GM23248 (cell line): ENCODE data around the gene GRIN1. TPM values are rescaled to one million over a fixed set of nuclear protein-coding genes. Genes with fewer than 3 reads are reported as not detected.

Experiments
- DNase-seq: peaks from one replicate; pipeline ENCODE4 v3.0.0-alpha.2; 2015
- H2AFZ ChIP-seq: fragments of 200-600 bp; sonication (generic); 2 replicates; pipeline ENCODE4 v1.6.1; 2016; ENCODE audit warnings: antibody characterized with exemption
- H3F3A ChIP-seq: fragments of 200-600 bp; sonication (generic); 2 replicates; pipeline ENCODE4 v1.6.1; 2016; ENCODE audit warnings: mild to moderate bottlenecking, antibody characterized with exemption, mixed run types; ENCODE audit not compliant: insufficient read depth
- H3K27ac ChIP-seq: fragments of 200-600 bp; sonication (generic); 2 replicates; pipeline ENCODE4 v1.5.1; 2016; ENCODE audit warnings: mild to moderate bottlenecking
- H3K27me3 ChIP-seq: fragments of 200-600 bp; sonication (generic); replicated peaks from 2 replicates; pipeline ENCODE4 v1.6.1; 2016; ENCODE audit warnings: mild to moderate bottlenecking; ENCODE audit not compliant: insufficient read depth
- H3K36me3 ChIP-seq: fragments of 200-600 bp; sonication (generic); 2 replicates; pipeline ENCODE4 v1.6.1; 2016; ENCODE audit warnings: low read depth, mild to moderate bottlenecking
- H3K4me1 ChIP-seq: fragments of 200-600 bp; sonication (generic); 2 replicates; pipeline ENCODE4 v1.6.1; 2016; ENCODE audit warnings: mild to moderate bottlenecking; ENCODE audit not compliant: insufficient read depth
- H3K4me2 ChIP-seq: fragments of 200-600 bp; sonication (generic); one replicate; pipeline ENCODE4 v1.6.1; 2016; ENCODE audit warnings: mild to moderate bottlenecking; ENCODE audit not compliant: unreplicated experiment
- H3K4me3 ChIP-seq: fragments of 200-600 bp; sonication (generic); 2 replicates; pipeline ENCODE4 v1.5.1; 2016; ENCODE audit warnings: mild to moderate bottlenecking
- H3K79me2 ChIP-seq: fragments of 200-600 bp; sonication (generic); 2 replicates; pipeline ENCODE4 v1.6.1; 2016; ENCODE audit warnings: mild to moderate bottlenecking; ENCODE audit not compliant: insufficient read depth
- H3K9ac ChIP-seq: fragments of 200-600 bp; sonication (generic); 2 replicates; pipeline ENCODE4 v1.6.1; 2016; ENCODE audit warnings: mild to moderate bottlenecking
- H3K9me2 ChIP-seq: fragments of 200-600 bp; sonication (generic); 2 replicates; pipeline ENCODE4 v1.6.1; 2016; ENCODE audit warnings: mixed run types, mild to moderate bottlenecking, moderate library complexity; ENCODE audit not compliant: insufficient read depth
- H3K9me3 ChIP-seq: fragments of 200-600 bp; sonication (generic); one replicate; pipeline ENCODE4 v1.6.1; 2017; ENCODE audit warnings: low read depth
- H4K20me1 ChIP-seq: fragments of 200-600 bp; sonication (generic); 2 replicates; pipeline ENCODE4 v1.6.0; 2016; ENCODE audit not compliant: insufficient read depth
- EZH2 ChIP-seq: fragments of 200-600 bp; sonication (generic); IDR thresholded peaks from 2 replicates; pipeline ENCODE4 v1.6.1; 2018; ENCODE audit warnings: antibody characterized with exemption, mild to moderate bottlenecking; ENCODE audit not compliant: insufficient read depth, poor library complexity, severe bottlenecking
- EZH2phosphoT487 ChIP-seq: fragments of 200-600 bp; sonication (generic); IDR thresholded peaks from 2 replicates; pipeline ENCODE4 v1.6.1; 2018; ENCODE audit warnings: antibody characterized with exemption, moderate library complexity, mild to moderate bottlenecking, low read depth; ENCODE audit not compliant: insufficient read depth
- WGBS, 2 experiments: methylation state at CpG; one replicate each; pipeline ENCODE4 v1.1.6; 2015 to 2017; ENCODE audit warnings: low lambda C conversion rate in 2 of 2, low coverage in 1 of 2; ENCODE audit errors: missing lambda C conversion rate in 2 of 2; 5-methylcytosine and 5-hydroxymethylcytosine counted together
- in situ Hi-C: fragments of 300-500 bp; cut with MboI; formaldehyde crosslinking; loops from 2 replicates; pipeline ENCODE4 v1.15.0; 2020
- polyA plus RNA-seq: library from polyadenylated mRNA; unstranded; fragments of >200 nt; fragmentation: Nextera tagmentation; extraction: Ambion mirVana; gene quantifications from 2 replicates; pipeline ENCODE4 v1.2.1, GENCODE V29; 2016
- total RNA-seq: library from RNA; depleted of rRNA; stranded (reverse); fragments of >200 nt; shearing (Covaris generic); gene quantifications from 2 replicates; pipeline ENCODE4 v1.2.3, GENCODE V29; 2014

The GRIN1 gene
- total and polyA plus RNA-seq, 2 experiments from 2014 or later: 0.76 TPM; not detected in 1

DNA sequence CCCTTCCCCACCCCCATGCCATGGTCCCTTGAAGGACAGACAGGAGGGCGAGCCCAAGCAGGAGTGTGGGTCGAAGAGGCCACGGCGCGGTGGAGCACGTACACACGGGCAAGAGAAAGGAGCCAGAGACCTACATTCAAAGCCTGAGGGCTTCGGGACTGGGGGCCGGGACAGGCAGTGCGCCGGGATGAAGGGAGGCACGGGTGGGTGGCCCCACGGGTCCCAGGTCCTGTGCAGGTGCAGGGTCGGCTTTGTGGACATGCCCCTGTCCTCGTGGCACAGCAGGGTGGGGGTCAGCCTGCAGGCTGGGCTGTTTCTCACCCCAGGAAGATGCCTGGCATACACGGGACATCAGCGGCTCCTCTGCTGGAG, 21.1 kb downstream of the GRIN1 start:
- DNase-seq: no peak
- H3K9me3 ChIP-seq: no peaks in the 10 kb centered on the region
- no peaks in the 10 kb centered on the region for H3K79me2 ChIP-seq
- peaks cover 31% of the 10 kb centered on the region for H3K27me3 ChIP-seq
- no peak overlapping the region for H2AFZ ChIP-seq
- no peak for TF ChIP-seq EZH2
- TF ChIP-seq EZH2phosphoT487: no peak
- no peaks in the 10 kb centered on the region for H3K4me1 ChIP-seq
- WGBS, 2 experiments: 35 to 43% methylated on average over 16 to 17 of the region's 17 CpGs
- H3K27ac ChIP-seq: no peak overlapping the region
- no peak overlapping the region for H3K4me3 ChIP-seq
- in situ Hi-C loops: no loop called here
- no peaks in the 10 kb centered on the region for H3K9me2 ChIP-seq
- no peaks in the 10 kb centered on the region for H4K20me1 ChIP-seq
- no peak overlapping the region for H3K9ac ChIP-seq
- no peaks in the 10 kb centered on the region for H3K36me3 ChIP-seq
- H3K4me2 ChIP-seq: no peak overlapping the region
- no peaks in the 10 kb centered on the region for H3F3A ChIP-seq

DNA sequence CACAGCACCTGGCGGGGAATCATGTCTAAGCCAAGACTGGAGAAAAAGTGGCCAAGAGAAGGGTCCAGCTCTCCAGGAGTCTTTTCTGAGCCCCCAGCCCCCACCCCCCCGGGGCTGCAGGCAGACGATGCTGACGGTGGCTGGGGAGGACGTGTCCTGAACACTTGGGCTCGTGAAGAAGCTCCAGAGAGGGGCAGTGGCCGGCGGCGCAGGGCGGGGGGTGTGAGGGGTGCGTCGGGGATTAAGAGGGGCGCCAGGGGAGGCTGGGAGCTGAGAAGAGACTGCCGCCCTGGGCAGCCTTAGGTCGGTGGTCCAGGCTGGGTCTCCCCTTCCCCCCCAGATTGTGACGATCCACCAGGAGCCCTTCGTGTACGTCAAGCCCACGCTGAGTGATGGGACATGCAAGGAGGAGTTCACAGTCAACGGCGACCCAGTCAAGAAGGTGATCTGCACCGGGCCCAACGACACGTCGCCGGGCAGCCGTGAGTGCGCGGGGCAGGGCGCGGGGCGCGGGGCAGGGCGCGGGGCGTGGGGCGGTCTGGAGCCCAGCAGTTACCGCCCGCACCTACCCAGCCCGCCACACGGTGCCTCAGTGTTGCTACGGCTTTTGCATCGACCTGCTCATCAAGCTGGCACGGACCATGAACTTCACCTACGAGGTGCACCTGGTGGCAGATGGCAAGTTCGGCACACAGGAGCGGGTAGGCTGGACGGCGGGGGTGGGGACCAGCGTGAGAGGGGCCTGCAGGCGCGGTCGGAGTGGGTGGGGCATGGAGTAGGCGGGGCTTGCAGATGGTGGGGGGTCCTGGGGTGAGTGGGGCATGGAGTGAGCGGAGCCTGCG, 22.0 kb downstream of the GRIN1 start:
- no peaks in the 10 kb centered on the region for H3K36me3 ChIP-seq
- no peaks in the 10 kb centered on the region for H3K79me2 ChIP-seq
- peaks cover 40% of the 10 kb centered on the region for H3K27me3 ChIP-seq
- H3K4me2 ChIP-seq: no peak overlapping the region
- no peaks in the 10 kb centered on the region for H3K4me1 ChIP-seq
- no peak overlapping the region for H3K4me3 ChIP-seq
- WGBS, 2 experiments: 26 to 27% methylated on average over 36 to 56 of the region's 56 CpGs
- H3F3A ChIP-seq: no peaks in the 10 kb centered on the region
- no peak overlapping the region for H3K9ac ChIP-seq
- TF ChIP-seq EZH2phosphoT487: no peak
- TF ChIP-seq EZH2: no peak
- in situ Hi-C loops: no loop called here
- DNase-seq: no peak
- no peaks in the 10 kb centered on the region for H3K9me3 ChIP-seq
- H3K27ac ChIP-seq: no peak overlapping the region
- no peaks in the 10 kb centered on the region for H3K9me2 ChIP-seq
- H2AFZ ChIP-seq: no peak overlapping the region
- H4K20me1 ChIP-seq: no peaks in the 10 kb centered on the region

DNA sequence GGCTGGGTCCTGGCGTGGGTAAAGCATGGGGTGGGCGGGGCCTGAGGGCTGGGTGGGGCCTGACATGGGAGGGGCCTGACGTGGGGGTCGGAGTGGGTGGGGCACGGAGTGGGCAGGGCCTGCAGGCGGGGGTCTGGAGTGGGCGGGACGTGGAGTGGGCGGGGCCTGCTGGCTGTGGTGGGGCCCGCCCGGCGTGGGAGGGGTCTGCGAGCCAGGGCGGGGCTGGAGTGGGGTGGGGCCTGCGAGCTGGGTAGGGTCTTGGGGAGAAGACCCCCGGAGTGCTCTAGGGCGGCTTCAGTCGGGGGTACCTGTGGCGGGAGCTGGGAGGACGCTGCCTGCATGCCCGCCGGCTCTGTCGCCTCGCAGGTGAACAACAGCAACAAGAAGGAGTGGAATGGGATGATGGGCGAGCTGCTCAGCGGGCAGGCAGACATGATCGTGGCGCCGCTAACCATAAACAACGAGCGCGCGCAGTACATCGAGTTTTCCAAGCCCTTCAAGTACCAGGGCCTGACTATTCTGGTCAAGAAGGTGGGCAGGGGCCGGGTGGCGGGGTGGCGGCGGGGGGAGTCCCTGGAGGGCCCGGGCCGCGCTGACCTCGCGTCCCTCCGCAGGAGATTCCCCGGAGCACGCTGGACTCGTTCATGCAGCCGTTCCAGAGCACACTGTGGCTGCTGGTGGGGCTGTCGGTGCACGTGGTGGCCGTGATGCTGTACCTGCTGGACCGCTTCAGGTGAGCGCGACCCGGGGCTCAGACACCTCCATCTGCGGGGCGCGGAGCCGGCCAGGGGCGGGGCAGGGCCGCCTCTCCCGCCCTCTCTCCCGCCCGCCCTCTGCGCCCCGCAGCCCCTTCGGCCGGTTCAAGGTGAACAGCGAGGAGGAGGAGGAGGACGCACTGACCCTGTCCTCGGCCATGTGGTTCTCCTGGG, 22.9 kb downstream of the GRIN1 start:
- H3K79me2 ChIP-seq: no peaks in the 10 kb centered on the region
- no peak overlapping the region for H3K9ac ChIP-seq
- TF ChIP-seq EZH2phosphoT487: no peak
- peak; percentile 19 for TF ChIP-seq EZH2
- H2AFZ ChIP-seq: no peak overlapping the region
- no peaks in the 10 kb centered on the region for H3K36me3 ChIP-seq
- no peaks in the 10 kb centered on the region for H3K4me1 ChIP-seq
- H3K9me2 ChIP-seq: no peaks in the 10 kb centered on the region
- in situ Hi-C loops: no loop called here
- H3K27ac ChIP-seq: no peak overlapping the region
- no peak overlapping the region for H3K4me2 ChIP-seq
- no peak overlapping the region for H3K4me3 ChIP-seq
- H3K27me3 ChIP-seq: peaks cover 48% of the 10 kb centered on the region
- H3F3A ChIP-seq: no peaks in the 10 kb centered on the region
- no peaks in the 10 kb centered on the region for H3K9me3 ChIP-seq
- 10 to 15% methylated on average over 21 to 51 of the region's 71 CpGs for WGBS, 2 experiments
- no peaks in the 10 kb centered on the region for H4K20me1 ChIP-seq
- DNase-seq: peak; percentile 18

DNA sequence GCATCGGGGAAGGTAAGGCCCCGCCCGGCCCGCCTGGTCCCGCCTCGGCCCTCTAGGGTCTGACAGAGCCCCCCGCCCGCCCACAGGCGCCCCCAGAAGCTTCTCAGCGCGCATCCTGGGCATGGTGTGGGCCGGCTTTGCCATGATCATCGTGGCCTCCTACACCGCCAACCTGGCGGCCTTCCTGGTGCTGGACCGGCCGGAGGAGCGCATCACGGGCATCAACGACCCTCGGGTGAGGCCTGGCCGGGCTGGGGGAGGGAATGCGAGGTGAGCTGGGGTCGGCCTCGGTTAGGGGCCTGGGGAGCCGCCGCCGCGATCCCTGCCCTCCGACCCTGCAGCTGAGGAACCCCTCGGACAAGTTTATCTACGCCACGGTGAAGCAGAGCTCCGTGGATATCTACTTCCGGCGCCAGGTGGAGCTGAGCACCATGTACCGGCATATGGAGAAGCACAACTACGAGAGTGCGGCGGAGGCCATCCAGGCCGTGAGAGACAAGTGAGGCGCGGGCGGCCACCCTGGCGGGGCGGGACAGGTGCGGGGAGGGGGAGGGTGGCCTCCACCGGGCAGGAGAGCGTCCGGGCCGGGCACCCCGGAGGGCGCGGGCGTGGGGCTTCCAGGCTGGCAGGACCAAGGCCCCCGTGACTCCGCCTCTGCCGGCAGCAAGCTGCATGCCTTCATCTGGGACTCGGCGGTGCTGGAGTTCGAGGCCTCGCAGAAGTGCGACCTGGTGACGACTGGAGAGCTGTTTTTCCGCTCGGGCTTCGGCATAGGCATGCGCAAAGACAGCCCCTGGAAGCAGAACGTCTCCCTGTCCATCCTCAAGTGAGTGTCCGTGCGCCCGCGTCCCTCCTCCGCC, 23.8 kb downstream of the GRIN1 start:
- Histone ChIP-seq H3K9ac (no peak overlapping the region), H3K4me1 (no peaks in the 10 kb centered on the region), H4K20me1 (no peaks in the 10 kb centered on the region), H3K4me2 (peak overlapping the region; percentile 70), H3F3A (no peaks in the 10 kb centered on the region), H3K79me2 (no peaks in the 10 kb centered on the region), H3K9me2 (no peaks in the 10 kb centered on the region), H3K27me3 (peaks cover 57% of the 10 kb centered on the region), H3K9me3 (no peaks in the 10 kb centered on the region), H2AFZ (peak overlapping the region; percentile 52), H3K27ac (no peak overlapping the region), H3K36me3 (no peaks in the 10 kb centered on the region), H3K4me3 (peak overlapping the region; percentile 50)
- in situ Hi-C loops: no loop called here
- TF ChIP-seq EZH2phosphoT487 (no peak), EZH2 (no peak)
- WGBS, 2 experiments: 2 to 3% methylated on average over 39 to 67 of the region's 74 CpGs
- peak; percentile 53 for DNase-seq
